GM12878 (cell line): ENCODE measurements around the gene DIRAS1.

Experiments used
- CBFB ChIP-seq: IDR thresholded peaks from 2 replicates; pipeline ENCODE4 v1.6.1; 2016; ENCODE audit warnings: antibody characterized with exemption, low read depth
- TF ChIP-seq, protein P1 (sequence below), 3 experiments: IDR thresholded peaks in 2 of 3; conservative IDR thresholded peaks in 1 of 3; 2 replicates each; pipeline ENCODE4 v1.5.1; 2011; ENCODE audit warnings: low read depth in 3 of 3, low read length in 3 of 3, mild to moderate bottlenecking in 3 of 3, control low read depth in 2 of 3, moderate library complexity in 2 of 3, inconsistent platforms in 1 of 3, mixed read lengths in 1 of 3; ENCODE audit not compliant: control insufficient read depth in 2 of 3, insufficient read depth in 1 of 3; ENCODE audit errors: extremely low read depth in 1 of 3
- TF ChIP-seq, protein P2 (sequence below): fragments of 450-650 bp; IDR thresholded peaks from 2 replicates; pipeline ENCODE4 v1.6.1; 2014; ENCODE audit warnings: mild to moderate bottlenecking

DNA sequence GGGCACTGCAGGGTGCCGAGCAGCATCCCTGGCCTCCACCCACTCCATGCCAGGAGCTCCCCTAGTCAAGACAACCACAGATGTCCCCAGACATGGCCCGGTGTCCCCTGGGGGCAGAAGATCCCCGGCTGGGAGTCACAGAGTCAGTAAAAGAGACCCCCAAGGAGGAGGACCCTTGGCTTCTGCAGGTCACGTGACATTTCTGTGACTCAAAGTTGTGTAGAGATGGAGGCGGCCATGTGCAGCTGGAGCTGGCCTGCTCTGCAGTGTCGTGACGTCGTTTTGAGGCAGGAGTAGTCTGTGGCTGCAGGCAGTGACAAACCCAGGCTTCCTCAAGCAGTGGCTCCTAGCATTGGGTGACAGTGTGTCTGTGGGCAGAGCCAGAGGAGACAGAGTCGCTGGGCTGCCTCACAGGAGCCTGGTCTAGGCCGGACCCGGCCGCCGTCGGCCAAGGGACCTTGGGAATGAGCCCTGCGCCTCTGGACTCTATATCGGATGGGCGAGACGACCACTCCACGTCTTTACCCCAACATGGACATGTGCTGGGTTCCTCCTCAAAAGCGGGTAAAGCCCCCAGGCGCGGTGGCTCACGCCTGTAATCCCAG lies 7.7 kb upstream of the DIRAS1 start:
- no peak for TF ChIP-seq CBFB
- TF ChIP-seq, protein P1, sequence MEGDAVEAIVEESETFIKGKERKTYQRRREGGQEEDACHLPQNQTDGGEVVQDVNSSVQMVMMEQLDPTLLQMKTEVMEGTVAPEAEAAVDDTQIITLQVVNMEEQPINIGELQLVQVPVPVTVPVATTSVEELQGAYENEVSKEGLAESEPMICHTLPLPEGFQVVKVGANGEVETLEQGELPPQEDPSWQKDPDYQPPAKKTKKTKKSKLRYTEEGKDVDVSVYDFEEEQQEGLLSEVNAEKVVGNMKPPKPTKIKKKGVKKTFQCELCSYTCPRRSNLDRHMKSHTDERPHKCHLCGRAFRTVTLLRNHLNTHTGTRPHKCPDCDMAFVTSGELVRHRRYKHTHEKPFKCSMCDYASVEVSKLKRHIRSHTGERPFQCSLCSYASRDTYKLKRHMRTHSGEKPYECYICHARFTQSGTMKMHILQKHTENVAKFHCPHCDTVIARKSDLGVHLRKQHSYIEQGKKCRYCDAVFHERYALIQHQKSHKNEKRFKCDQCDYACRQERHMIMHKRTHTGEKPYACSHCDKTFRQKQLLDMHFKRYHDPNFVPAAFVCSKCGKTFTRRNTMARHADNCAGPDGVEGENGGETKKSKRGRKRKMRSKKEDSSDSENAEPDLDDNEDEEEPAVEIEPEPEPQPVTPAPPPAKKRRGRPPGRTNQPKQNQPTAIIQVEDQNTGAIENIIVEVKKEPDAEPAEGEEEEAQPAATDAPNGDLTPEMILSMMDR (IDR thresholded peaks at IDR 0.05 in 2 of 3, conservative IDR thresholded peaks at IDR 0.05 in 1 of 3; ENCODE audit: control insufficient read depth in 2 of 3, extremely low read depth in 1 of 3, insufficient read depth in 1 of 3, low read depth in 3 of 3, low read length in 3 of 3), result no peak
- TF ChIP-seq, protein P2, sequence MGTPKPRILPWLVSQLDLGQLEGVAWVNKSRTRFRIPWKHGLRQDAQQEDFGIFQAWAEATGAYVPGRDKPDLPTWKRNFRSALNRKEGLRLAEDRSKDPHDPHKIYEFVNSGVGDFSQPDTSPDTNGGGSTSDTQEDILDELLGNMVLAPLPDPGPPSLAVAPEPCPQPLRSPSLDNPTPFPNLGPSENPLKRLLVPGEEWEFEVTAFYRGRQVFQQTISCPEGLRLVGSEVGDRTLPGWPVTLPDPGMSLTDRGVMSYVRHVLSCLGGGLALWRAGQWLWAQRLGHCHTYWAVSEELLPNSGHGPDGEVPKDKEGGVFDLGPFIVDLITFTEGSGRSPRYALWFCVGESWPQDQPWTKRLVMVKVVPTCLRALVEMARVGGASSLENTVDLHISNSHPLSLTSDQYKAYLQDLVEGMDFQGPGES, result no peak
